Stimulated activated CD4-positive, alpha-beta T cell treated with anti-CD3 and anti-CD28 coated beads, TNF-alpha, amount 100 ng/mL, for 48 hours (primary cell): ENCODE results near the gene CDK15.
"Not testable (repeated sequence)": the region's sequence is repeated elsewhere in the genome, so short reads cannot be mapped to it uniquely, and the experiment has no call there.

Experiments
- DNase-seq, 3 donors: peaks; one replicate each; pipeline ENCODE4 v3.0.0-alpha.2; 2020; ENCODE audit warnings: low read depth in 3 of 3

CDK15 gene

GRCh38 chr2:201828220-201828619 is 21.9 kb downstream of the CDK15 start:
- DNase-seq, result no peak

DNA sequence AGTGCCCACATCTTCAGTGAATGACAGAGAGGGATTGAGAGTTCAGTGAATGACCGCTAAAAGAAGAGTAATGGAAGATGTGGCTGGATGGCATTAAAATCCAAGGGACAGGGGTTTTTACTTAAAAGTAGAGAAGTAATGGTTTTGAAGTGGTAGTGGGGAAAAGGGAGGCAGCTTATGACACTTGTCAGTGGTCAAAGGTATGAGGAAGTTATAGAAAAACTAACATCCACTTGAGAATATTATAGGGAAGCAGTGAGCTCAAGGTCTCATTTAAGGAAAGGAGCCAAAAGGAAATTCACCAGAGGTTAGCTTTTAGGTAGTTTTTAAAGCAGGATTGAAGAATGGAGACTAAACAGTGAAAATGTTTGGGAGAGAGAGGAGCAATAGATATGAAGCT is 24.3 kb downstream of the CDK15 start:
- DNase-seq, result no peak

DNA sequence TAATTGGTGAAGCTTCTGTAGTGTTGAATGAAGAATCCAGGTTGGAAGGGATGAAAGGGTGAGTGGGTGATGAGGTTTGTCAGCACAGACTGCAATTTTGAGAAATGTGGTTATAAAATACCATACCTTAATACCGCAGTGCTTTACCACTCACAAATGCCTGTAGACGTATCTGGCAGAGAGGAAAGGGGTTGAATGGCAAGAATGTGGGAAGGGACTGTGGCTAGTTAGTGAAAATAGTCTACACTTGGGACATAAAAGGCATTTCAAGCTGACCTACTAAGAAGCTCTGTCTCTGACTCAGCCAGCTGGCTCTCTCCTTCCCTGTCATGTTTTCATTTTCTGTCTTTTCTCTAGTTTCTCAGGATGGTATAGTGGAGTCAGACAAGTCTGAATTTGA is 25.1 kb downstream of the CDK15 start:
- DNase-seq, result no peak

GRCh38 chr2:201833781-201834180 is 27.4 kb downstream of the CDK15 start:
- no peak for DNase-seq

GRCh38 chr2:201835066-201835465 is 28.7 kb downstream of the CDK15 start:
- no peak for DNase-seq

- no peak for DNase-seq
These were observed 31.1 kb downstream of the CDK15 start for GRCh38 chr2:201837391-201837790.

GRCh38 chr2:201837824-201838431 is 31.6 kb downstream of the CDK15 start:
- DNase-seq, result no peak

GRCh38 chr2:201839727-201840126 is 33.4 kb downstream of the CDK15 start:
- DNase-seq, result no peak

DNA sequence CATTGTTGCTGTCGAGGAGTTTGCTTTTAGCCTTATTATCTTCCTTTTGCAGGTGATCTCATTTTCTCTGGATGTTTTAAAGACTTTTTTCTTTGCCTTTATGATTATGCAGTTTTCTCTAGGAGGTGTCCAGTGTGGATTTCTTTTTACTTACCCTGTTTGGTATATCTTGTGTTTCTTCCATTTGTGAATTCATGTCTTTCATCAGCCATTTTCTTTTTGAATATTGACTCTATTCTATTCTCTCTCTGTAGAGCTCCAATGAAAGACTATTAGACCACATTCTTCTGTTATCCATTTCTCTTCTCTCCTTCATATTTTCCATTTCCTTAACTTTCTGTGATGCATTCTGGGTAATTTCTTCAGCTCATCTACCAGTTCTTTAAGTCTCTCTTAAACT is 34.4 kb downstream of the CDK15 start:
- DNase-seq, result no peak

DNA sequence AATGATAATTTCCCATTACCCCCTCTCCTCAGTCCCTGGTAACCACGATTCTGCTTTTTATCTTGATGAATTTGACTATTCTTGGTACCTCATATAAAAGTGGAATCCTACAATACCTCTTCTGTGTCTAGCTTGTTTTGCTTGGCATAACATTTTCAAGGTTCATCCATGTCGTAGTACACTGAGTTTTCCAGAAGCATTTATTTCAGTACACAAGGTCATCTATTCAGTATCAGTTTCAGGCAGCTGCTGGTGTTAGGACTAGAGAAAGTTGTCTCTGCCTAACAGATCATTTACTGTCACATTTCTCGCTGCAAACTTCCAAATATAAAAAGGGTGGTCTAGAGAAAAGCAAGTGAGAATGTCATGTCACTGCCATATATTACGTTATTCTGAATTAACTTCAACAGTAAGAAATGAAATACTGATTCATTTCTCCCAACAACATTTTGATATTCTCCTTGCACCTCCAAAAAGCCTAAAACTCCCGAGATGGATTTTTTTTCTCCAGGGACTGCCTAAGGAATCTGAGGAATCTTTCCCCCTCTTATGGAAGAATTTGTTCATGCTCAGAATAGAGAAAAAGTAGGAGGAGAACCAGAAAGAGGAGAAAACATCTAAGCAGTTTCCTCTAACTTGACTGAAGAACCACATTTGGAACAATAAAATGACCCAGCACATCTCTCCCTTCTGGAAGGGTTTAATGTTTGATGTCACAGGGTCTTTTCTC is 36.0 kb downstream of the CDK15 start:
- no peak for DNase-seq

GRCh38 chr2:201844922-201845321 is 38.6 kb downstream of the CDK15 start:
- not testable (repeated sequence) for DNase-seq

DNA sequence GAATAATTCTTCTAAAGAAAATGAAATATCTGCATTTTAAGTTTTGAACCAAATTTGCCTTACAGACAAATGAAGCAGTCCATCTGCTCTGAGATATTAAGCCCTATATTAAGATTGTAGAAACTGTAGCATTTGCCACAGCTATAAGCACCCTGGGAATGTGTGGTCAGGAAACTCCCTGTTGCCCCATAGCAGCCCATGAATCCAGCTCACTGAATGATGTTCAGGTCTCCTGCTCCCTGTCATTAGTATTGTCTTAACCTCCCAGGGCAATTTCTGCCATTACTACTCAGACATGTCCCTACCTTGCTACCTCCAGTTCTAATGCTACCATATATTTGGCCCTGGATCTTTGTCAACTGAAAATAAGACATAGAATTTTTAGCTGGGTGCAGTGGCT is 41.1 kb downstream of the CDK15 start:
- no peak for DNase-seq

- DNase-seq, result no peak
These were observed 46.1 kb downstream of the CDK15 start for GRCh38 chr2:201852462-201852861.

DNA sequence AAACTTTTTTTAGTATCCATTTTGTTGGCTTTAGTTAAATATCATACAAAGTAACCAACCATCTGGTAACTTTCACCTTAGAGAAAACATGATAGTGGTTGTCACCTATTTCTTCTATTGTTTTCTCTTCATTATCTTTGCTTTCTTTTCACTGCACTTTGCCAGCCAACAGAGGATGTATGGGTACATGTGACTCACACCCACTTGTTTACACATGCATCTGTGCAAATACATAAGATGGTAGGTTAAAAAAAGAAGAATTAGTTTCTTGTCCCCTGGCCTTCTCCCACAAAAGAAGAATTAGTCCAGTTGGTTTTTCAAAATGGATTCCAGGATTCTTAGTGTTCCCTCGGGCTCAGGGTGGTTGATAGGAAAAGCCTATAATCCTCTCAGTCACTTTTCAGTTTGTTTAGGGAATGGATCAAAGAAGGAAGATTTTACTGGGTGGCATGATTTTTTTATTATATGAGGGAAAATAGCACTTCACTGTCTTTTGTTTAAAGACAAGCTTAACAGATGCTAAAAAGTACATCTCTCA is 46.6 kb downstream of the CDK15 start:
- no peak for DNase-seq

DNA sequence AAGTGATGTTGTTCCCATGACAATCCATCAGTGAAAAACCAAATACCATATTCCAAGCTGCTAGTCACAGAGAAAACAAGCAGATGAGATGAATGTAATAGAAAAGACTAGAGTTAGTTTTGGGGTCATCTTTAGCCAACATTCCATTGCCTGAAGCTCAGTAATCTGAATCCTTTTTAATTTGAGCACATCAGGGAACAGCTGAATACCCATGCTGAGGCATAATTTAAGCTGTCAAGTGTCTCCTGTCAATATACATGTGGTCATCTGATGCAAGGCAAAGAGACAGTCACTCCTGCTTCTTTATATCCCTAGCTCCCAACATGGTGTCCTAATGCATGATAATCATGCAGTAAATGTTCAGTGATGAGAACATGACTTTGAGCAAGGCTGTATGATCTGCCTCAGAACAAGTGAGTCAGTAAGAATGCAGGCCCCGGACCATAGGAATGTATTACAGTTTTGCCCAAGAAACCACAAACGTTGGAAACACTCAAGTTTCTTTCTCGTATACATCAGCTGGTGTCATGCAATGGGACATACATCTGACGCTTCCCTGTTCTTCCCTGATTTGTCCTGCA is 48.0 kb downstream of the CDK15 start:
- no peak for DNase-seq

DNA sequence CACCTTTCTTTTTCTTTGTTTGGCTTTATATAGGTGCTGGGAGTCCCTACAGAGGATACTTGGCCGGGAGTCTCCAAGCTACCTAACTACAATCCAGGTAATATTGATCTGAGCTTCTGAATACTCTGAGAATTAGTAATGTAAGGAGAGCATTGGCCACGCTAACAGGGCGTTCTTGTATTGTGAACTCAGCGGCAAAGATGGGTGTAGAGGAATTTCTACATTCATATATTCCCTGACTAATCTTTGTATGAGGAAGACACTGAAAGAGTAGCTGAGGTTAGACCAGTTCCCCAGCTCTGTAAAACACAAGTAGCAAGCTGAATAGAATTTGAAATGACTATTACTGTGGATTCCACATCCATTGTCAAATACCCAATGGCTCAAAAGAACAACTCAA is 48.5 kb downstream of the CDK15 start:
- DNase-seq, result no peak

DNA sequence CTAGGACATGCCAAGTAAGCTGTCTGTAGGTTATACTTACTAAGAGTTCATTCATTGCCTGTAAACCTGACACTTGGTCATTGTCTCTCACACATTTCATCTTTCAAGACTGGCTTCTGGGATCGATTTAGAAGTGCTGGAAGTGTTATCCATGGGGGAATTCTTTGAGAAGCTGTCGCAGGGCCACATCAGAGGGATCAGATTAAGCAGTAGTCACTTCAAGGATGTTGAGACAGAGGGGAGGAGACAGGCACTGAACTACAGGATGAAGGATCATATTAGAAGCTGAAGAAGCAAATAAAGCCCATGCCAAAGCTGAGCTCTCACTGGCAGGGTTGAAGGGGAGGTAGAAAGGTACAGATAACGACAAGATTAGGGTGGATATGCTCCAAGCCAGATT is 49.0 kb downstream of the CDK15 start:
- no peak for DNase-seq

- DNase-seq, result no peak
These were observed 51.0 kb downstream of the CDK15 start for GRCh38 chr2:201857326-201857725.

DNA sequence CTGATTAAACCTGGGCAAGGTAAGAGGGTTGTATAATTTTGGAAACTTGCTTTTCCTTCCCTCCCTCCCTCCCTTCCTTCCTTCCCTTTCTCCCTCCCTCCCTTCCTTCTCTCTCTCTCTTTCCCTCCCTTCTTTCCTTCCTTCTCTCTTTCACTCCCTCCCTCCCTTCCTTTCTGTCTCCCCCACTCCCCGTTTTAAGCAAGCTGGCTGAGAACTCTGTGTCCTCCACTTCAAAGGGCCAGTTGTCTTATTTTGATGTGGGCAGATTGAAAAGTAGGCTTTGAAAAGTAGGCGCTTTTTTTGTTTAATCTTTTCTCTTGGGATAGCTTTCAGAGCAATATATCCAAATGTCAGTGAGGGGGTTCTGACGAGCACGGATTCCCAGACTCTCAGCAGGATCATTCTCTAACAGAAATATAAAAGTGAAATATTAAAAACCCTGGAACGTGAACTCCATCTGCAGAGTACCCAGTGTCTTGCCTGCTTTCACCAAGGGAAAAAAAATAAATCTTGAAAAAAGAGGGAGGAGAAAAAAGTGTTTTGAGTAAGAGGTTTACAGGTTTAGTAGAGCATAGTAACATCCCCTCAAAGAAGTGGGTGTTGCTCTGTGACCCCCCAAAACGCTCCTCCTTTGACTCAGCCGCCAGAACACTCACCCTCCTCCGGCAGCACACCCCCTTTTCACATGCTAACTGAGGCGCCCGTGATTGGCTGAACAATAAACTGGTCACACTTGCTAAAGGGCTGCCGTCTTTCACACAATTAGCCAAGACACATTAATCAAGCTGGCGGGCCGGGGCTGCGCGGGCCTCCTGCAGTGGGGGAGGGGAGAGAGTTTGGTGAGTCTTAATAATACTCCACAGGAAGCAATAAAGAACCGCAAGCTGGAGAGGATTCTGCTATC is 52.2 kb downstream of the CDK15 start:
- DNase-seq, result peak in 1 of 3 donors; percentile 7

- no peak for DNase-seq
These were observed 53.6 kb downstream of the CDK15 start for GRCh38 chr2:201859949-201860348.

GRCh38 chr2:201860636-201861066 is 54.3 kb downstream of the CDK15 start:
- DNase-seq, result peak; percentile 1 to 10 (median 5)

DNA sequence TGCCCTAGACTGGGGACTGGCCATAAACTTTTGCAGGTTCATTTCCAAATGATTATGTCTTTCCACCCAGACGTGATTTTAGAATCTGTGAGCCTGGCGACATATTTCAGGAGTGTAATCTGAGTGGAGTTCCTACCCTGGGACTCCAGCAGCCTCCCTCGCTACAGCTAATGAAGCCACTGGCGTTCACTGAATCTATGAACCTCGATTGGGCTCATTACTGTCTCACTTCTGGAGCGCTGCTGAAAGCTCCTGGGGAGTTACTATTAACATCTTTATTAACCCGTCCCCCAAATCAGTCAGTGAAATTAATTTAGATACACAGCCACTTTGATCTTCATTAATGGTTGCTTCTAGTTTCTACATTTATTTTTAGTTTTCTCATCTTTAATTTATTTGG is 56.5 kb downstream of the CDK15 start:
- DNase-seq, result no peak
